Activated T-cell treated with anti-CD3 and anti-CD28 coated beads, Interleukin-2, amount 50 U/mL, for 48 hours (primary cell): Measurements from ENCODE around the gene ESR2.
"Not testable (repeated sequence)": the region's sequence is repeated elsewhere in the genome, so short reads cannot be mapped to it uniquely, and the experiment has no call there.

Experiments
- DNase-seq, 2 experiments: peaks; one replicate each; pipeline ENCODE4 v3.0.0-alpha.2; 2020

The ESR2 gene

DNA sequence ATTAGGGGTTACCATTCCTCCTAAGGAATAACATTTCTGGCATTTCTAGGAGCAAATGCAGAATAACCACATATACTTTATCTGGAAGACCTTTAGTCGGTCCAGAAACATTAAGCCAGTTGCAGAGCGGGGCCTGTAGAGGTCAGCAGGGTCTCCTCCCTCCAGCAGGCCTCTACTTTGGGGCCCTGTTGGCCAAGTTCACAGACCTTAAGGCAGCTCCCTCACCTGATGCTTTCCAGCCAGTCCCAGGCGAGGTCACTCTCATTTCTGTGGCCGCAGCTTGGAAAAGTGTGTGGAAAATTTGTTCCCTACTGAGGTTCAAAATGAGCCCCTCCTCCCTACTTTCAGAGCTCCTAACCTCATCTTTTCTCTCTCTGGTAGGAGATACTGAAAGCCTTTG, 74.1 kb downstream of the ESR2 start:
- DNase-seq, result no peak

- no peak for DNase-seq
Measured at GRCh38 chr14:64218344-64219240, 75.6 kb downstream of the ESR2 start.

DNA sequence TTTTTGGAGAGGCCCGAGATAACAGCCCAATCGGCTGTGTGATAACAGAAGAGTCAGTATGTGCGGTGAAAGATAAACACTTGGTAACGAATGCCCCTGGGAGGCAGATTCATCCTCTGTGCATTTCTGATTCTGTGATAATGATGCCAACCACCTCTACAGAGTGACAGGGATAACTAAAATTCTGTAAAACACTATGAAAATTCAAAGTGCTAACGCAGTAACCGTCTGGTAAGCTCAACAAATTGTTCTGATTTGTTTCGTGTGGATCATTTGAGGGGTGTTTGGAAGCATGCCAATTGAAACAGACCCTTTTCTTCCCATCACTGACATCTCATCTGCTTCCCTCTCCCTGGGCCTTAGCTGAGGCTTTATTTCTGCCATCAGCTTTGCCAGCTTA, 76.3 kb downstream of the ESR2 start:
- no peak for DNase-seq

DNA sequence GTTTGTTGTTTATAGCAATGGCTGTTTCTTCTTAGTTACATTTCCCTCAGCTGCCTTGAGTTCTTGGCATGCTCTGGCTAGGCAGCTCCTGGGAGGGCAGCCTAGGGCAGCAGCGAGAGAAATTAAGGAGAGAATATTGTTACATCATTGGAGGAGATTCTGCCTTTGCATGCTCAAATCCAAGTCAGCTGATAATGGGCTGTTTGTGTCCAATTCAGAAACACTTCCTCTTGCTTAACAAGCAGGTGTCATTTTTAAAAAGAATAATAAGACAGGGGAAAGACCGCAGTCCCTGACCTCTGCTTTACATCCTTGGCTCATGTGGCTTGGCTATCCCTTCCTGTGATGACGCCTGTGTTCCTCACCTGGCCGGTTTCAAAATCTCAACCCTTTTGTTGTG, 76.9 kb downstream of the ESR2 start:
- DNase-seq, result no peak

GRCh38 chr14:64215978-64216377, 78.2 kb downstream of the ESR2 start:
- DNase-seq, result no peak

DNA sequence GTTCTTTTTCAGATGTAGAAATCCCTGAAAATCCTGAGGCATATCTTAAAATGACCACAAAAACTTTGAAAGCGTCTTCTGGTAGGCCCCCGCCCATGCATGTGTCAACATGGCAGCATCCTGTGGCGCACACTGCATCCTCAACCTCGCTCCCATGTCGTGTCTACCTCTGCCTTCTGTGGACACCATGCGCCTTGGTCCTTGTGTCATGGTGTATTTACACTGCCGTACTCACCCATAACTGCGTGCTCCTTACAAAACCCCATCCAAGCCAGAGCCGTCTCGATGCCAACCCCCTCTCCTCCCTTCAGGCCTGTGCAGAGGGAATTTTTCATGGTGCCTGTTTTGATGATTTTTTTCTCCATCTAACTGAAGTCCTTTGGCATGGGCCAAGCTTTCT, 78.9 kb downstream of the ESR2 start:
- DNase-seq, result no peak

GRCh38 chr14:64213853-64214570, 80.2 kb downstream of the ESR2 start:
- DNase-seq, result no peak

- no peak for DNase-seq
Measured at GRCh38 chr14:64213086-64213485, 81.1 kb downstream of the ESR2 start.

- DNase-seq, result no peak
Measured at GRCh38 chr14:64212666-64213065, 81.5 kb downstream of the ESR2 start.

GRCh38 chr14:64210912-64211311, 83.3 kb downstream of the ESR2 start:
- not testable (repeated sequence) for DNase-seq

- DNase-seq, result no peak
Measured at GRCh38 chr14:64210216-64210615, 84.0 kb downstream of the ESR2 start.

DNA sequence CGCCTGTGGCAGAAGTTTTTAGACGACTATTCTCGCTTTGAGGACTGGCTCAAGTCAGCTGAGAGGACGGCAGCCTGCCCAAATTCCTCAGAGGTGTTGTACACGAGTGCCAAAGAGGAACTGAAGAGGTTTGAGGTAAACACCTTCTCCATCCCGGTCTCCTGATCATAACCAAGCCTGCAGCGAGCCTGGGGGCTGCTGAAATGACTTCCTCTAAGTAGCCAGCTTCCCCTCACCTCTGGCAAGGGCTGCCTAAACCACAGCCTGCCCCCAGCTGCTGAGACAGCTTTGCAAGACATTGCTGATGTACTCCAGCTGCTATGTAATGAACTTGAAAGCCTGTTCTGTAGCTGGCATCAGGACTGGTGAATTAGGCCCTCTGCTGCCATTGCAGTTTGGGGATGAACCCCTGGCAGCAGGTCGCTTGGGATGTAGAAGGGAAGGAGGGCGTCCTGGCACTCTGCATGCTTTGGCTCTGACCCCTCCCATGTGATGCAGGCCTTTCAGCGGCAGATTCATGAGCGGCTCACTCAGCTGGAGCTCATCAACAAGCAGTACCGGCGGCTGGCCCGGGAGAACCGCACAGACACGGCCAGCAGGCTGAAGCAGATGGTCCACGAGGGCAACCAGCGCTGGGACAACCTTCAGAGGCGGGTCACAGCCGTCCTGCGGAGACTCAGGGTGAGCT, 84.6 kb downstream of the ESR2 start:
- no peak for DNase-seq

DNA sequence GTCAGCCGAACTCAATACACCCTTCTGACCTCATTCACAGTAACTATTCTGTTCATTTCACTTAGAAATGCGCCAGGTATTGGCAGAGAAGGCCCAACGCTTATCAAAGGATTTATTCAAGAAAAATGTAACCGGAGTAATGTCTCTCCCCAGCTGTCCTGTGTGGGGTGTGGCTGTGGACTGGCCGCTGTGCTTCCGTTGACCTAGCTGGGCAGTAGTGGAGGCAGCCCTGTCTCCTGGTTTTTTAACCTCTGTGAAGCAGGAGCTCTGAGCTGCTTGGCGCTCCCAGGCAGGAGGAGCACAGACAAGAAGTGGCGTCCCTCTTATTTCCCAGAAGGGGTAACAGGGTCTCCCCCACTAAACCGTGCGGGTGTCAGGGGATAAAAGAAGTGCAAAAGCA, 85.2 kb downstream of the ESR2 start:
- no peak for DNase-seq

GRCh38 chr14:64208261-64208660, 85.9 kb downstream of the ESR2 start:
- no peak for DNase-seq

- DNase-seq, result no peak
Measured at GRCh38 chr14:64203366-64204006, 90.7 kb downstream of the ESR2 start.

DNA sequence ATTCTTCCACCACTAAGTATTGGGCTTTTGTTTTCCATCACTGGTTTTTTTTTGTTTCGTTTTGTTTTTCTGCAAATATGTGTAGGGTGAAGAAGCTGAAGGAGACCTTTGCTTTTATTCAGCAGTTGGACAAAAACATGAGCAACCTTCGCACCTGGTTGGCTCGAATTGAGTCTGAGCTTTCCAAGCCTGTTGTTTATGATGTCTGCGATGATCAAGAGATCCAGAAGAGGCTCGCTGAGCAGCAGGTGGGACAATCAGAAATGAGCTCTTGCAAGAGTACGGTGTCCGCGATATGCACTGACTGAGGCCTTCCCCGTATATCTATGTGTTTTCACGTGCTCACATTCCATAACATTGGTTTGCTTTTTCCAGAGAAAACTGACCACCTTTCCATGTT, 91.5 kb downstream of the ESR2 start:
- DNase-seq, result no peak

DNA sequence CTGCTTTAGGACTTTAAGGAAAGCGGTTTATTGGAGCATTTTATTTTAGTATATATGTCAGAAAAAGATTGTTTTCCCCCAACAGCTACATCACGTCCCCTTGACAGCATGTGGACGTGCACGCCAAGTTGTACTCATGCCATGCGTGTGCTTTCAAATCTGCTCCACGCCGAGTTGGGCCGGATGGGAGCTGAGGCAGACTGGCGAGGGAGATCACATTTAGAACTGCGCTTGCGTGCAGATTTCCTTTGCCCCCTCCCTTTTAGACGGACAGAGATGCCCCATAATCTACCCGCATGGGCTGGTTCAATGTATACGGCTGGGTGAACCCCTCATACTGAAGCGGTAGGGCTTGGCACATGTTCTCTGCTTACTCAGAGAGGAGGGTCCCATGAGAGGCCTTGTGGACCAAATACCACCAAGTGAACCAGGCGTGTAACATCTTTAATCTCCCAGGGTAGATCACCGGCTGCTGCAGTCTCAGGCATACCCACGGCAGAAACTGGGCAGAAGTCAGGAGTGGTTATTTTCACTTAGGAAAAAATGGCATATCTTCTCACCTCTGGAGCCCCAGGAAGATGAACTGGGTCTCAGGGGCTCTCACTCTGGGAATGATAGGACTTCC, 92.1 kb downstream of the ESR2 start:
- DNase-seq, result no peak

GRCh38 chr14:64201296-64201695, 92.9 kb downstream of the ESR2 start:
- no peak for DNase-seq

DNA sequence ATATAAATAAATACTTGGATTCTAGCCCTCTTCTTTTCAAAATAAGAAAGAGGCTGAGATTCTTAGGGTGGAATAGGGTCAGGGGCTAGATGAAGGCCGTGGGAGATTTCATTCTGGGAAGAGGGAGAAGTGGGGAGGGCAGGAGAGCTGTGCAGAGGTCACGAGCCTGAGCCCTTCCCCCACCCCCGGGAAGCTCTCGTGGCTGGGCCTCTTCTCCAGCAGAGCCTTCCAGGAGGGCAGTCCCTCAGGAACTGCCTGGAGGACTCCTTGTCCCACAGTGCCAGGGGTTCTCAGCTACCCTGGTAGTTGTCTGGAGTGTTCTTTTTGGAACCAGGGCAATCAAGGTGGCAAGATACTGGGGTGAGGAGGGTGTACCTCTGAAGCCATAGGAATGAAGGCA, 94.0 kb downstream of the ESR2 start:
- no peak for DNase-seq

- DNase-seq, result no peak
Measured at GRCh38 chr14:64198486-64198885, 95.7 kb downstream of the ESR2 start.

DNA sequence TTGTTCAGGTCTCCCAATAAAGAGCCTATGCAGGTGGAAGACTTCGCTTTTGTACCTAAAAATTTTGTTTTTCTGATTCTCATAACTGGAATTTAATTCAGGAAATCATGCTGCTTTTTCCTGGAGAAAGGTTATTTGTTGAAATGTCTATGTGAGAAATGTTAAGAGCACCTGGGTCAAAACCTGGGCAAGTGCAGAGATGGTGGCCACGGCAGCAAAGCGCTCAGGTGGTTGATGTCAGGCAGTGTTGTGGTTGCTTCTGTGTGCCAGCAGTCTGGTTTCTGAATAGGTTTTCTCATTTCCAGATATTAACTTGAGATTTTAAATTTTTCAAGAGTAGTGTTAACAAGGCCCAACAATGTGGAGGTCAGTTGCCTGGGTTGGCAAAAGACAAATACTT, 96.2 kb downstream of the ESR2 start:
- DNase-seq, result no peak

GRCh38 chr14:64196814-64197411, 97.3 kb downstream of the ESR2 start:
- DNase-seq, result peak in 1 of 2 experiments; percentile 25
